GM06990 (cell line): ENCODE results near the gene NEK7.
"Not testable (repeated sequence)": the region's sequence is repeated elsewhere in the genome, so short reads cannot be mapped to it uniquely, and the experiment has no call there.

Experiments
- DNase-seq: peaks from one replicate; pipeline ENCODE4 v3.0.0-alpha.2; 2011; ENCODE audit not compliant: insufficient read length; ENCODE audit errors: extremely low read depth
- H3K27me3 ChIP-seq: replicated peaks from 2 replicates; pipeline ENCODE4 v1.6.0; 2011; ENCODE audit warnings: low read length; ENCODE audit not compliant: control insufficient read depth, insufficient read depth
- H3K36me3 ChIP-seq: 2 replicates; pipeline ENCODE4 v1.5.1; 2011; ENCODE audit warnings: low read length; ENCODE audit not compliant: control insufficient read depth, insufficient read depth
- H3K4me3 ChIP-seq: replicated peaks from 2 replicates; pipeline ENCODE4 v1.5.1; 2011; ENCODE audit warnings: low read depth, mild to moderate bottlenecking, control low read depth, low read length
- CTCF ChIP-seq: IDR thresholded peaks from 2 replicates; pipeline ENCODE4 v1.5.1; 2011; ENCODE audit warnings: low read length, control low read depth, mild to moderate bottlenecking, inconsistent platforms; ENCODE audit not compliant: insufficient read depth, poor library complexity, severe bottlenecking

The NEK7 gene

GRCh38 chr1:198300451-198300850 is 143.7 kb downstream of the NEK7 start:
- H3K4me3 ChIP-seq = no peak overlapping the region
- no peak for DNase-seq
- no peak for TF ChIP-seq CTCF
- no peaks in the 10 kb centered on the region; the same call in 1 of the 2 replicates for H3K36me3 ChIP-seq
- no peaks in the 10 kb centered on the region for H3K27me3 ChIP-seq

- no peaks in the 10 kb centered on the region for H3K27me3 ChIP-seq
- H3K36me3 ChIP-seq = no peaks in the 10 kb centered on the region
- H3K4me3 ChIP-seq = no peak overlapping the region
- TF ChIP-seq CTCF = no peak
- no peak for DNase-seq
Measured at GRCh38 chr1:198304431-198304830, 147.6 kb downstream of the NEK7 start.

- DNase-seq, H3K4me3 ChIP-seq, H3K36me3 ChIP-seq, H3K27me3 ChIP-seq: not testable (repeated sequence)
Measured at GRCh38 chr1:198314817-198315216, 158.0 kb downstream of the NEK7 start.

GRCh38 chr1:198315331-198315730 is 158.5 kb downstream of the NEK7 start:
- H3K36me3 ChIP-seq, DNase-seq, H3K4me3 ChIP-seq, H3K27me3 ChIP-seq: not testable (repeated sequence)

- no peak overlapping the region for H3K4me3 ChIP-seq
- no peak for DNase-seq
- no peaks in the 10 kb centered on the region for H3K36me3 ChIP-seq
- H3K27me3 ChIP-seq = no peaks in the 10 kb centered on the region
- no peak for TF ChIP-seq CTCF
Measured at GRCh38 chr1:198316546-198317100, 159.8 kb downstream of the NEK7 start.

GRCh38 chr1:198318085-198318484 is 161.3 kb downstream of the NEK7 start:
- TF ChIP-seq CTCF = no peak
- DNase-seq = no peak
- Histone ChIP-seq H3K36me3 (no peaks in the 10 kb centered on the region), H3K4me3 (no peak overlapping the region), H3K27me3 (no peaks in the 10 kb centered on the region)

GRCh38 chr1:198320759-198321158 is 164.0 kb downstream of the NEK7 start:
- TF ChIP-seq CTCF = no peak
- Histone ChIP-seq H3K36me3 (no peaks in the 10 kb centered on the region), H3K4me3 (no peak overlapping the region), H3K27me3 (no peaks in the 10 kb centered on the region)
- no peak for DNase-seq
